Parathyroid adenoma (tissue), 2 donors: ENCODE measurements around the gene TTC22.

Experiments used
- H2AFZ ChIP-seq: fragments of 300-600 bp; sonication (generic); one replicate; pipeline ENCODE4 v1.7.0; 2017; ENCODE audit warnings: antibody characterized with exemption, mild to moderate bottlenecking
- H3K27ac ChIP-seq: fragments of 300-600 bp; sonication (generic); one replicate; pipeline ENCODE4 v1.7.0; 2017
- H3K27me3 ChIP-seq: fragments of 300-600 bp; sonication (generic); one replicate; pipeline ENCODE4 v1.7.0; 2017; ENCODE audit warnings: low read length; ENCODE audit not compliant: control insufficient read depth, insufficient read depth
- H3K36me3 ChIP-seq: fragments of 300-600 bp; sonication (generic); one replicate; pipeline ENCODE4 v1.7.0; 2017; ENCODE audit warnings: low read length; ENCODE audit not compliant: control insufficient read depth, insufficient read depth
- H3K4me1 ChIP-seq: fragments of 300-600 bp; sonication (generic); one replicate; pipeline ENCODE4 v1.7.0; 2017; ENCODE audit warnings: control low read depth
- H3K4me2 ChIP-seq: fragments of 300-600 bp; sonication (generic); one replicate; pipeline ENCODE4 v1.7.0; 2017; ENCODE audit warnings: low read length
- H3K4me3 ChIP-seq: fragments of 300-600 bp; sonication (generic); one replicate; pipeline ENCODE4 v1.7.0; 2017; ENCODE audit warnings: low read depth, low read length
- H3K79me2 ChIP-seq: fragments of 300-600 bp; sonication (generic); one replicate; pipeline ENCODE4 v1.7.0; 2017; ENCODE audit warnings: control low read depth
- H3K9ac ChIP-seq: fragments of 300-600 bp; sonication (generic); one replicate; pipeline ENCODE4 v1.7.0; 2017; ENCODE audit warnings: mild to moderate bottlenecking
- H3K9me3 ChIP-seq: fragments of 300-600 bp; sonication (generic); one replicate; pipeline ENCODE4 v1.7.0; 2017; ENCODE audit warnings: low read length; ENCODE audit not compliant: control insufficient read depth
- CTCF ChIP-seq: fragments of 300-600 bp; sonication (generic); IDR thresholded peaks from one replicate; pipeline ENCODE4 v1.7.0; 2017; ENCODE audit warnings: antibody characterized with exemption, mild to moderate bottlenecking
- donor health status: primary hyperparathyroidism.

The TTC22 gene

GRCh38 chr1:54810153-54810942 is 9.2 kb upstream of the TTC22 start:
- H3K4me1 ChIP-seq = no peaks in the 10 kb centered on the region
- peak; percentile 57 for TF ChIP-seq CTCF
- no peaks in the 10 kb centered on the region for H3K36me3 ChIP-seq
- H3K79me2 ChIP-seq = no peaks in the 10 kb centered on the region
- no peak overlapping the region for H3K27ac ChIP-seq
- H2AFZ ChIP-seq = no peak overlapping the region
- no peaks in the 10 kb centered on the region for H3K27me3 ChIP-seq
- no peak overlapping the region for H3K4me3 ChIP-seq
- no peak overlapping the region for H3K9ac ChIP-seq
- no peaks in the 10 kb centered on the region for H3K9me3 ChIP-seq
- H3K4me2 ChIP-seq = no peak overlapping the region

DNA sequence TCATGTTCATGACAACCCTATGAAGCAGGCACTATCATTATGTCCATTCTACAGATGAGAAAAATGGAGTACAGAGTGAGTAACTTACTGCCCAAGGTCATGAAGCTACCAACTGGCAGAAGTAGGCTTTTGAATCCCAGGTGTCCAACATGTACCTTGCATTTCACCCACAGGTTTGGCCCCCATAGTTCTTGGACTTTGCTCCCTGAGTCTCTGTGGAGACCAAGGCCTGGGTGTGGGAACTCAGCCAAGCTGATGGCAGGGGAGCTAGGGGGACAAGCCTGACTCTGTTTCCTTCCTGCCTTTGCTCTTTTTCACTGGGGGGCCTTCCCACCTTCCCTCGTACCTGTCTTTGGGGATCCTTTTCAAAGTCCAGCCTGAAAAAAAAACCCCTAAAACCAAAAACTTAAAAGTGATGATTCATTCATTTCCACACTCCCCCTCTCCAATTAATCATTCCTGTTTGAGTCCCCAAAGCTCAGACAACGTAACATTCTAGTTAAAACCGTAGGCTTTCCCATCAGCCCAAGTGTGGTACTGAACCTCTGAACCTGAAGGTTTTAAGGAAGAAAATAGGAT is 8.5 kb upstream of the TTC22 start:
- Histone ChIP-seq H3K27ac (no peak overlapping the region), H3K4me2 (no peak overlapping the region), H3K9ac (no peak overlapping the region), H3K9me3 (no peaks in the 10 kb centered on the region), H3K36me3 (no peaks in the 10 kb centered on the region), H3K79me2 (no peaks in the 10 kb centered on the region), H3K4me3 (no peak overlapping the region), H3K27me3 (no peaks in the 10 kb centered on the region), H2AFZ (no peak overlapping the region), H3K4me1 (no peaks in the 10 kb centered on the region)
- no peak for TF ChIP-seq CTCF

DNA sequence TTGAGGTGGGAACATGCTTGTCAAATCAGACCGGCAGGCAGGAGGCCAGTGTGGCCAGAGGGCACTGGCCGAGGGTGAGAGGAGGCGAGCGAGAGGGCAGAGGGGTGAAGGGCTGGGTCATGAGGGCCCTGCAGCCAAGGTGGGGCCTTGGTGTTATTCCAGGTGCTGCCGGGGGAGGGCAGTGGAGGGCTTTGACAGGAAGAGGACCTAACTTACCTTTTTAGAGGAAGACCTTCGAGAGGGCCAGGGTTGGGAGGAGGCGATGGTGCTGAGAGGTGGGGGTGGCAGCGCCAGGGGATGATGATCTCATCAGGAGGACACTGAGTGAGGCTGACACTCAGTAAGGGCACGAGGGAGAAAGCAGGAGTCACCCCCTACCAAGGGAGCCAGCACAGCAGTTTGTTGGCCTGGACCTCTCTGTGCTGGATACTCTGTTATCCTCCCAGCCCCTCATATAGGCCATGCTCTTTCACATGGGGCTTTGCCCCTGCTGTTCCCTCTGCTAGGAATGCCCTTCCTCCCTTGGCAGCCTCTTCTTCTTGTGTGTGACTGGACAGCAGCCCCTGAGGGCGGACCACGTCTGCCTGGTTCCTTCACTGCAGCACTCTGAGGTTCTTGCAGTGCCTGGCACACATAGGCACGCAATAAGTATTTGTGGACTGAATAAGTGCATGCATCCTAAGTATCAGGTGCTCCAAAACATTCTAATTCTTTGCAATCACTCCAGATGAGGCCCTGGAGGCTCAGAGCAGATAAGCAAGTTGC is 7.5 kb upstream of the TTC22 start:
- no peak overlapping the region for H2AFZ ChIP-seq
- H3K4me1 ChIP-seq = no peaks in the 10 kb centered on the region
- H3K9me3 ChIP-seq = no peaks in the 10 kb centered on the region
- H3K36me3 ChIP-seq = no peaks in the 10 kb centered on the region
- H3K27ac ChIP-seq = no peak overlapping the region
- H3K79me2 ChIP-seq = no peaks in the 10 kb centered on the region
- H3K9ac ChIP-seq = no peak overlapping the region
- H3K4me2 ChIP-seq = no peak overlapping the region
- no peaks in the 10 kb centered on the region for H3K27me3 ChIP-seq
- no peak for TF ChIP-seq CTCF
- H3K4me3 ChIP-seq = no peak overlapping the region

- no peak overlapping the region for H3K4me3 ChIP-seq
- no peak for TF ChIP-seq CTCF
These were observed 6.6 kb upstream of the TTC22 start for GRCh38 chr1:54807756-54808155.

More at GRCh38 chr1:54807756-54808155, 6.6 kb upstream of the TTC22 start:
- Histone ChIP-seq H3K4me1 (no peaks in the 10 kb centered on the region), H3K27ac (no peak overlapping the region), H3K79me2 (no peaks in the 10 kb centered on the region), H3K9me3 (no peaks in the 10 kb centered on the region), H3K36me3 (no peaks in the 10 kb centered on the region), H2AFZ (no peak overlapping the region), H3K4me2 (no peak overlapping the region), H3K9ac (no peak overlapping the region), H3K27me3 (no peaks in the 10 kb centered on the region)
